Ascending aorta (tissue), 2 donors: ENCODE results near the gene IRX2. TPM values are rescaled to one million over a fixed set of nuclear protein-coding genes. Genes with fewer than 3 reads are reported as not detected.
A peak's percentile ranks its signal among the peaks of the same experiment; 100 is the strongest.

Source experiments
- DNase-seq, 2 donors: peaks; one replicate each; pipeline ENCODE4 v3.0.0-alpha.2; 2019; ENCODE audit warnings: low spot score in 2 of 2
- H3K27ac ChIP-seq, 2 donors: fragments of 200-600 bp; sonication (generic); one replicate each; pipeline ENCODE4 v1.5.1; 2016 to 2017; ENCODE audit warnings: mild to moderate bottlenecking in 1 of 2
- H3K27me3 ChIP-seq: fragments of 200-600 bp; sonication (generic); one replicate; pipeline ENCODE4 v1.5.1; 2017
- H3K36me3 ChIP-seq, 2 donors: fragments of 200-600 bp; sonication (generic); one replicate each; pipeline ENCODE4 v1.5.1; 2016
- H3K4me1 ChIP-seq, 2 donors: fragments of 200-600 bp; sonication (generic); one replicate each; pipeline ENCODE4 v1.5.1; 2016 to 2017; ENCODE audit warnings: mild to moderate bottlenecking in 1 of 2
- H3K4me3 ChIP-seq, 2 donors: fragments of 200-600 bp; sonication (generic); one replicate each; pipeline ENCODE4 v1.5.1; 2016 to 2017; ENCODE audit warnings: mild to moderate bottlenecking in 1 of 2
- H3K9me3 ChIP-seq, 2 donors: fragments of 200-600 bp; sonication (generic); one replicate each; pipeline ENCODE4 v1.5.1; 2016
- intact Hi-C: fragments of 100-400 bp; cut with DNase I; formaldehyde crosslinking; loops from one replicate; pipeline ENCODE4 v1.15.1; 2023
- total RNA-seq: library from RNA; depleted of rRNA; stranded (reverse); fragments of >200 nt; gene quantifications from one replicate; pipeline ENCODE4 v1.1.0, GENCODE V29; 2016
- TF ChIP-seq, protein P1 (sequence below), 3 experiments: fragments of 200-600 bp in 2 of 3; fragments of 450-650 bp in 1 of 3; sonication (generic) in 2 of 3; IDR thresholded peaks; one replicate each; pipeline ENCODE4 v1.5.1; 2016 to 2019; ENCODE audit warnings: antibody characterized with exemption in 3 of 3, mild to moderate bottlenecking in 1 of 3, moderate library complexity in 1 of 3

IRX2 gene
- total RNA-seq, 1 donor from 2014 or later = not detected

- TF ChIP-seq, protein P1, sequence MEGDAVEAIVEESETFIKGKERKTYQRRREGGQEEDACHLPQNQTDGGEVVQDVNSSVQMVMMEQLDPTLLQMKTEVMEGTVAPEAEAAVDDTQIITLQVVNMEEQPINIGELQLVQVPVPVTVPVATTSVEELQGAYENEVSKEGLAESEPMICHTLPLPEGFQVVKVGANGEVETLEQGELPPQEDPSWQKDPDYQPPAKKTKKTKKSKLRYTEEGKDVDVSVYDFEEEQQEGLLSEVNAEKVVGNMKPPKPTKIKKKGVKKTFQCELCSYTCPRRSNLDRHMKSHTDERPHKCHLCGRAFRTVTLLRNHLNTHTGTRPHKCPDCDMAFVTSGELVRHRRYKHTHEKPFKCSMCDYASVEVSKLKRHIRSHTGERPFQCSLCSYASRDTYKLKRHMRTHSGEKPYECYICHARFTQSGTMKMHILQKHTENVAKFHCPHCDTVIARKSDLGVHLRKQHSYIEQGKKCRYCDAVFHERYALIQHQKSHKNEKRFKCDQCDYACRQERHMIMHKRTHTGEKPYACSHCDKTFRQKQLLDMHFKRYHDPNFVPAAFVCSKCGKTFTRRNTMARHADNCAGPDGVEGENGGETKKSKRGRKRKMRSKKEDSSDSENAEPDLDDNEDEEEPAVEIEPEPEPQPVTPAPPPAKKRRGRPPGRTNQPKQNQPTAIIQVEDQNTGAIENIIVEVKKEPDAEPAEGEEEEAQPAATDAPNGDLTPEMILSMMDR (IDR thresholded peaks at IDR 0.05) = no peak
- no peaks in the 10 kb centered on the region for H3K36me3 ChIP-seq
- H3K4me1 ChIP-seq = no peaks in the 10 kb centered on the region
- H3K4me3 ChIP-seq = no peak overlapping the region
- no peaks in the 10 kb centered on the region for H3K9me3 ChIP-seq
- peaks cover 21% of the 10 kb centered on the region for H3K27me3 ChIP-seq
- no peak for DNase-seq
- no peak overlapping the region for H3K27ac ChIP-seq
- intact Hi-C loops = no loop called here
These were observed 10.5 kb downstream of the IRX2 start for GRCh38 chr5:2740876-2741555.

- intact Hi-C loops = no loop called here
- H3K4me3 ChIP-seq = peak overlapping the region; percentile 52 to 64
- no peaks in the 10 kb centered on the region for H3K4me1 ChIP-seq
- no peaks in the 10 kb centered on the region for H3K36me3 ChIP-seq
- no peak overlapping the region for H3K27ac ChIP-seq
- no peaks in the 10 kb centered on the region for H3K9me3 ChIP-seq
- TF ChIP-seq, protein P1 (IDR thresholded peaks at IDR 0.05) = no peak
- no peak for DNase-seq
- H3K27me3 ChIP-seq = peaks cover 21% of the 10 kb centered on the region
These were observed 11.2 kb downstream of the IRX2 start for GRCh38 chr5:2740051-2740875.

DNA sequence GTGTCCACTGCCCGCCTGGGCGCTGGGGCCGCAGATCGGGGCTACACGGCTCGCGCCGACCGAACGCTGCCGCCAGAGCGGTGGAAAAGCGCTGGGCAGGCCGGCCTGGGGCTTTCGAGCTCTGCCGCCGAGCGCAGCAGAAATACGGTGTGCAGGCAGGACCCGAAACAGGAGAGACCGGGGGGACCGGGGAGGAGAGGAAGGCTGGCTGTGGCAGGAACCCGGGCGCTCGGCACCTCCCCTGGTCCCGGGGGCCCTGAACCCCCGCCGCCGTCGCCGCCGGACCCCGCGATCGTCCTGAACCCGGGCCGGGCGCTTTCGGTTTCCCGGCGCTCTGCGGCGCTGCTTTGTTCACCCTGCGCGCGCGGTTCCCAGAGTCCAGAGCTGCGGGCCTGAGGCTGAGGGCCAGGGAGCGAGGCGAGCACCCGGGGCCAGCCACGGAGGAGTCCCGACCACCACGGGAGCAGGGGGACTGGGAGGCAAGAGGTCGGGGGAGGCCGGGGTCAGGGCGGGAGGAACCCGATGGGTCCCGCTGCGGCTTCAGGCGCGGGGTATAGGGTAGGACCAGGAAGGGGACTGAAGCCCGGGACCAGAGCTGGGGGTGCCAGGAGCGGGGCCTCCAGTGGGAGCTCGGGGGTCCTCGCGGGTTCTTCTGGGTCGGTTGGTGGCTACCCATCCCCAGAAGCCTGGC is 12.0 kb downstream of the IRX2 start:
- H3K4me3 ChIP-seq = peak overlapping the region; percentile 52 to 64
- peaks cover 21% of the 10 kb centered on the region for H3K27me3 ChIP-seq
- H3K9me3 ChIP-seq = no peaks in the 10 kb centered on the region
- no peak for DNase-seq
- TF ChIP-seq, protein P1 (IDR thresholded peaks at IDR 0.05) = no peak
- no peaks in the 10 kb centered on the region for H3K36me3 ChIP-seq
- no peak overlapping the region for H3K27ac ChIP-seq
- H3K4me1 ChIP-seq = no peaks in the 10 kb centered on the region
- intact Hi-C loops = no loop called here

GRCh38 chr5:2738700-2739359 is 12.6 kb downstream of the IRX2 start:
- Histone ChIP-seq H3K36me3 (no peaks in the 10 kb centered on the region), H3K4me3 (peak overlapping the region; percentile 52 to 64), H3K27ac (no peak overlapping the region), H3K27me3 (peaks cover 21% of the 10 kb centered on the region), H3K9me3 (no peaks in the 10 kb centered on the region), H3K4me1 (no peaks in the 10 kb centered on the region)
- DNase-seq = no peak
- TF ChIP-seq, protein P1 (IDR thresholded peaks at IDR 0.05) = no peak
- intact Hi-C loops = no loop called here

DNA sequence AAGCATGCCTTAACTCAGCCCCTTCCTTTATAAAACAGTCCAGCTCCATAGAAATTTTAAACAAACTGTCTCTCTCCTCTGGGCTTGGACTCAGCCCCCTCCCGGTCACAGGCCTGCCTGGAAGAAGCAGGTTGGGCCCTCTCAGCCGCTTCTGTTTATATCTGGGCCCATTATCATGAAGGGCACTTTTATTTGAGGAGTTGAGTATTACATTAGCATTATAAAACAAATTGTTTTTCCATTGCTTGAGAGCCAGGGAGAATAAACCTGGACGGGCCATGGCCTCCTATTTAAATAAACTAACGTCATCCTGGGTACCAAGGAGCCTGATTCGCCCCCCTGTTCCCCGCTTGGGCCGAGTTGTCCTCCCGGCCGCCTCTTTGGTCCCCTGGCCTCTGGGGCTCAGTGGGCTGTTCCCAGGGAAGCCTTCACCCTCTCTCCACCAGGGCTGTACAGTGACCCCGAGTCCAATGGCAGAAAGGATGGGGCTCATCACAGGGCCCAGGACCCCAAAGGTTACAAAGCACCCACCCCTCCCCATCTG is 13.2 kb downstream of the IRX2 start:
- TF ChIP-seq, protein P1 (IDR thresholded peaks at IDR 0.05) = no peak
- H3K27me3 ChIP-seq = peaks cover 18% of the 10 kb centered on the region
- intact Hi-C loops = no loop called here

More for the DNA sequence above, 13.2 kb downstream of the IRX2 start:
- H3K27ac ChIP-seq = no peak overlapping the region
- no peak overlapping the region for H3K4me3 ChIP-seq
- no peaks in the 10 kb centered on the region for H3K9me3 ChIP-seq
- H3K4me1 ChIP-seq = no peaks in the 10 kb centered on the region
- no peaks in the 10 kb centered on the region for H3K36me3 ChIP-seq
- no peak for DNase-seq
